Activated CD4-positive, alpha-beta T cell treated with anti-CD3 and anti-CD28 coated beads, Interleukin-2, amount 10 ng/mL, durations not matched to agents 24 days and 14 days (primary cell): ENCODE results near the gene SLC13A2. TPM values are rescaled to one million over a fixed set of nuclear protein-coding genes. Genes with fewer than 3 reads are reported as not detected.
"Not testable (repeated sequence)": the region's sequence is repeated elsewhere in the genome, so short reads cannot be mapped to it uniquely, and the experiment has no call there.

ENCODE experiments used
- DNase-seq: peaks from one replicate; pipeline ENCODE4 v3.0.0; 2022
- H3K27ac Mint-ChIP-seq: one replicate; pipeline ENCODE4 v1.8.0; 2022; ENCODE audit warnings: mild to moderate bottlenecking, mixed read lengths
- H3K27me3 Mint-ChIP-seq: one replicate; pipeline ENCODE4 v1.8.0; 2022; ENCODE audit warnings: mixed read lengths
- H3K36me3 Mint-ChIP-seq: one replicate; pipeline ENCODE4 v1.8.0; 2022; ENCODE audit warnings: low read depth, mild to moderate bottlenecking, mixed read lengths
- H3K4me1 Mint-ChIP-seq: one replicate; pipeline ENCODE4 v1.8.0; 2021; ENCODE audit warnings: mixed read lengths
- H3K4me3 Mint-ChIP-seq: one replicate; pipeline ENCODE4 v1.8.0; 2022; ENCODE audit warnings: mild to moderate bottlenecking, moderate library complexity, mixed read lengths
- H3K9me3 Mint-ChIP-seq: one replicate; pipeline ENCODE4 v1.8.0; 2021; ENCODE audit warnings: mixed read lengths
- intact Hi-C: fragments of 100-400 bp; cut with micrococcal nuclease; formaldehyde crosslinking; loops from one replicate; pipeline ENCODE4 v1.15.1; 2023
- total RNA-seq: library from RNA; stranded (reverse); gene quantifications from 2 replicates; pipeline ENCODE4 v1.2.3, GENCODE V29; 2022

The SLC13A2 gene
- total RNA-seq, 1 donor from 2014 or later = not detected

DNA sequence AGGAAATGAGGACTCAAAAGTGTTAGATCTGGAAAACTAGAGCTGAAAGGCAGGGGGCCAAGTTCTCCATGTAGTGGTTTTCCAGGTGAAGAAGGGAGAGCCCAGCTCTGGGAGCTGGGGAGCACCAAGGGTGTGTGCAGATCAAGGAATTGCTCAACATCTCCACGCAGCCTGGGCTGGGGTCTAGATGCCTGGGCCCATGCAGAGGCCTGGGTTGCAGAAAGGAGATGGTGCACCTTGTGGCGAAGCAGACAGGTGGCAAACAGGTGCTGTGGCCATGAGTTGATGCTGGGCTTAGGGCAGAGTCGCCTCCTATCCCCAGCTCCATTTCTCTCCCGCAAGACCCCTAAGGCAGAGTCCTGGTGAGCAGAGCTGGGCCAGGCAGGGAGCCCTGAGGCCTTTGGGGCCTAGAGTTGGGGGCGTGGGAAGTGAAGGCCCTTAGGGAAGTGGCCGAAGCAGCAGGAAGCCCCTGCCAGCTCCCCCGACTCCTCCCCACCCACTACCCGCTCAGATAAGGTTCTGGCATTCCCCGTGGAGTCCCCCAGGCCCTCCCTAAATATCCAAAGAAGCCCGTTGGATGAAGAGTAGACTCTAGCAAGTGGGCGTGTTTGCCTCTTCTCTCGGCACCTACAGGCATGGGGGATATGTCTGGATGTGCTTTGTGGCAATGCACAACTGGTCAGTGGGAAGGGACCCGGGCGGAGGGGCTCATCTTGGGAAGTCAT, 33.5 kb downstream of the SLC13A2 start:
- no peak for DNase-seq
- Mint-ChIP-seq H3K27ac (no peak overlapping the region), H3K36me3 (no peaks in the 10 kb centered on the region), H3K4me1 (no peaks in the 10 kb centered on the region), H3K4me3 (no peak overlapping the region), H3K27me3 (peaks cover 11% of the 10 kb centered on the region), H3K9me3 (no peaks in the 10 kb centered on the region)
- intact Hi-C loops = no loop called here

DNA sequence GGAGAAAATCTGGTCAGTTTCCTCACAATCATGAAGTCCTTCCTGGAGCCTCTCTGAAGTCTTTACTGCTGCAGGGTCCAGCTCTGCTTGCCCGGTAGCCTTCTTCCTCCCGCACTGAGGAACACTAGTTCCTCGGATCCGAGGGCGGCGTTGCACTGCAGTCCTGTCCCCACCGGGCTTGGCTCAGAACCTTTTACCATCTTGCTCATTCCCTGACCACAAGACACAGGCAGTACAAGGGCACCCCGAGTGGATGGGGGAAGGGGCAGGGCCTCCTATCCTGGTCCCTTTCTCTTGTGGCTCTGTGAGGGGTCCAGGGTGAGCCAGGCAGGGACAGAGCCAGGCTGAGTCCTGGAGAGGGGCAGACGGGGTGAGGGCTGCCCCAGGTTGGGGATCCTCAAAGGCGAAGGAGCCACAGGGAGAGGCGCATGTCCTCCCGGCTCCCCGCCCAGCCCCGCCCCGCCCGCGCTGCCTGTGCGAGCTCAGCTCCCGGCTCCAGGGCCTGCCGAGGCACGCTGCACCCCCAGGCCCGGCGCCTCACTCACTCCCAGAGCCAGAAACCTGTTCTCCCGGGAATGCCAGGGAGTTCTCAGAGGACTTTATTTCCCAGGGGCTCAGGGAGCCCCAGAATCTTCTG, 34.2 kb downstream of the SLC13A2 start:
- H3K4me1 Mint-ChIP-seq = no peaks in the 10 kb centered on the region
- DNase-seq = no peak
- H3K36me3 Mint-ChIP-seq = no peaks in the 10 kb centered on the region
- no peak overlapping the region for H3K4me3 Mint-ChIP-seq
- H3K27ac Mint-ChIP-seq = no peak overlapping the region
- no peaks in the 10 kb centered on the region for H3K9me3 Mint-ChIP-seq
- peaks cover 11% of the 10 kb centered on the region for H3K27me3 Mint-ChIP-seq
- intact Hi-C loops = no loop called here

DNA sequence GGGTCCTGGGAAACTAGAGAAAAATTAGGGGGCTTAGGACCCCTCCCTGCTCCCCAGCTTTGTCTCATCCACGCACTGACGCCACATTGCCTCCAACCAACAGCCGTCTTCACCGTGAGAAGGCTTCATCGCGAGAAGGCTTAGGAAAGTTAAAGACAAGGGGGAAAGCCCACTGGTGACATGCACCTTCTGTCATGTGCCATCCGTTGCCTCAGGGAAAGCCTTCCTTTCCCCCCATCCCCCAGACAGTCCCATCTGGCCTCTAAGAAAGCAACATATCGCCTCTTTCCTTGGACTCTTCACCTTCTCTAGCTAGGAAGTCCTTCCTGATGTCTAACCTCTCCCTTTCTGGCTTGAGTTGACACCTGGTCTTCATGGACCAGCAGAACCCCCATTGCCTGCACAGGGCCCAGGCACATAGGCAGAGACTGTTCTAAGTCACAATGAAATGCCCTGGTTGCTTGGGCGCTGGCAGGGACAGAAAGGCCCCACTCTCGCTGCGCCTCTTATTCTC, 34.8 kb downstream of the SLC13A2 start:
- Mint-ChIP-seq H3K27me3 (peaks cover 11% of the 10 kb centered on the region), H3K36me3 (no peaks in the 10 kb centered on the region), H3K9me3 (no peaks in the 10 kb centered on the region), H3K27ac (no peak overlapping the region), H3K4me1 (no peaks in the 10 kb centered on the region), H3K4me3 (no peak overlapping the region)
- intact Hi-C loops = no loop called here
- DNase-seq = no peak

DNA sequence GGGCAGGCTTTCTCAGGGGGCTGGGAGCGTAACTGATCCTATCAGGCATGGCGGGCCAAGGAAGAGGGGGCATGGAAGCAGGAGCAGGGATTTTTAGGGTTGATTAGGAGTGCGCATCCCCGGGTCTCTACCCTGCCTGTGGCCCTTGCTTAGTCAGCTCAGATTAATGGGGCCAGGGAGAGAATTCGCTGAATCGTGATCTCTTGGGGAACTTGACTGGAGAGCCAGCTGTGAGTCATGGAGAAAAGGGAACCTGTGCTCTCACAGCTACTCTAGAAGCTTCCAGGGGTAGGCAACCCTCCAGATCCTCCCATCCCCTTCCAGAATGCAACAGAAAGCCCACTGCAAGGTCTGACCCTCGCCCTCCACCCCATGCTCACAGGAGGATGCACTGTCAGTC, 36.3 kb downstream of the SLC13A2 start:
- intact Hi-C loops = no loop called here
- Mint-ChIP-seq H3K27me3 (peaks cover 7% of the 10 kb centered on the region), H3K27ac (no peak overlapping the region), H3K4me3 (no peak overlapping the region), H3K9me3 (no peaks in the 10 kb centered on the region), H3K4me1 (no peaks in the 10 kb centered on the region), H3K36me3 (no peaks in the 10 kb centered on the region)
- DNase-seq = no peak

DNA sequence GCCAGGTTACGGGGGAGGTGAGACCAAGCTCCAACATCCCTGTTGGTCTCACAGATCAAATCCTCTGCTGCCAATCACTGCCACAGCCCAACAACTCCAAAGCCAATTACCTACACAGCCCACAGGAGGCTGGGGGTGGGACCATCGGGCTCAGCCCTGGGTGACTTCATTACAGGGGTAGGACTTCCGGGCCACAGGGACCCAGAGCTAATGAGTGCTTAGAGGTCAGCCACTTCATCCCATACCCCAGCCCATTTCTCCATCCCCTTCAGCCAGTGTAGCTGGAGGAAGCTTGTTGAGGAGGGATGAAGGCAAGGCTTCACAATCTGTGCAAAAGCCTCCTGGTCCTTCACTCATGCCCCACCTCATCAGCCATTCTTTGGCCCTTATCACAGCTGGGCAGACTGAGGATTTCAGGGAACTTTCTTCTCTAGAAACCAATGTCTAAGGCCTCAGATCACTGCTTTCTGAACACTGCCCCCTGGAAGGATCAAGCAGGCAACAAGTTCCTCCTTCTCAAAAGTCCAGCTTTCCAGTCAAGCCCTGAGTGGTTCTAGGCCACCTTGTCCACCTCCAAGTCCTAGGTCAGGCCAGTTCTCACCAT, 38.5 kb downstream of the SLC13A2 start:
- Mint-ChIP-seq H3K4me3 (no peak overlapping the region), H3K27ac (no peak overlapping the region), H3K4me1 (no peaks in the 10 kb centered on the region), H3K27me3 (peaks cover 3% of the 10 kb centered on the region), H3K36me3 (no peaks in the 10 kb centered on the region), H3K9me3 (peaks cover 3% of the 10 kb centered on the region)
- DNase-seq = no peak
- intact Hi-C loops = no loop called here

DNA sequence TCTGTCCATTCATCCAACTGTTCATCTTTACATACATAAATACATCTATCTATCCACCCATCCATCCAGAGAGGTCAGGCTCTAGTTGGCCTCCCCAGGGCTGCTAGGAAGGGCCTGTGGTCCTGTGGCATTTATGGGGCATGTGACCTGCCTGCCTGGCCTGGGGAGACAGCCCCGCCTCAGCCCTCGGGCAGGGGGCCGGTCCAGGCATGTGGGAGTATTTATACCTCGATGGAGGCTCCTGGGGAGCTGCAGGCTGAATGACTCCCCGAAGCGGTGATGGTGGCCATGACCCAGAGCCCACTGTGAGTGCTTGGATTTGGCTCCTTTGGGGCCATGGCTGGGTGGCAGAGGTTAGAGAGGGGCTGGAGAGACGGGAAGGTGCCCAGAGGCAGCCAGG, 40.0 kb downstream of the SLC13A2 start:
- peaks cover 5% of the 10 kb centered on the region for H3K27me3 Mint-ChIP-seq
- no peaks in the 10 kb centered on the region for H3K36me3 Mint-ChIP-seq
- H3K4me3 Mint-ChIP-seq = no peak overlapping the region
- peaks cover 3% of the 10 kb centered on the region for H3K9me3 Mint-ChIP-seq
- no peak for DNase-seq
- H3K27ac Mint-ChIP-seq = no peak overlapping the region
- intact Hi-C loops = no loop called here
- H3K4me1 Mint-ChIP-seq = no peaks in the 10 kb centered on the region

DNA sequence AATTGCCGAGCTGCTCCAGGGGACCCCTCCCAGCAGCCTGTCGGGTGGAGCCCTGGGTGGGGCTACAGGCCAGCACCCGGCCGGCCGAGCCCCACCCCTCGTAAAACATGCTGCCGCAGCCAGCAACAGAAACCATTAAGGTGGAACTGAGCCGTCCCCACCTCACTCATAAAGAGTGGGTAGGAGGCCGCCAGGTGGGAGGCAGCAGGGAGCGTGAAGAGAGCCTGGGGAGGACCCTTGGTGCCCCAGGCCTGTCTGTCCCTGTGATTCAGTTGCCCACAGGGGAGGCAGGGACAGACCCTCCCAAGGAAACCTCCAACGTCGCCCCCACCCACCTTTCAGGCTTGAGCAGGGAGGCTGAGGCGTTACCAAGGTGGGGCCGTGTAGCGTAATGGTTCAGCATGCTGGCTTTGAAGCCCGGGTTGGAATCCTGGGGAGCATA, 41.1 kb downstream of the SLC13A2 start:
- Mint-ChIP-seq H3K27ac (no peak overlapping the region), H3K9me3 (peaks cover 3% of the 10 kb centered on the region), H3K4me3 (no peak overlapping the region), H3K36me3 (no peaks in the 10 kb centered on the region), H3K27me3 (peaks cover 8% of the 10 kb centered on the region), H3K4me1 (no peaks in the 10 kb centered on the region)
- no peak for DNase-seq
- intact Hi-C loops = no loop called here

DNA sequence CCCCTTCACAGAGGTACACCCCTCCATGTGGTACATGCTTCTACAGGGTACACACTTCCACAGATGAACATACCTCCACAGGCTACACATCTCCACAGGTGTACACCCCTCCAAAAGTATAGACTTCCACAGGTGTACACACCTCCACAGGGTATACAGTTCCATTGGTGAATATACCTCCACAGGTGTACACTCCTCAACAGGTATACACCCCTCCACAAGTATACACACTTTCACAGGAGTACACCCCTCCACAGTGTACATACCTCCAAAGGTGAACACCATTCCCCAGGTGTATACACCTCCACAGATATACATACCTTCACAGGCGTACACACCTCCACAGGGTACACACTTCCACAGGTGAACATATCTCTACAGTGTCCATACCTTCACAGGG, 42.1 kb downstream of the SLC13A2 start:
- intact Hi-C loops = no loop called here
- Mint-ChIP-seq H3K9me3 (peaks cover 3% of the 10 kb centered on the region), H3K27me3 (peaks cover 6% of the 10 kb centered on the region), H3K36me3 (no peaks in the 10 kb centered on the region), H3K4me1 (no peaks in the 10 kb centered on the region), H3K4me3 (no peak overlapping the region), H3K27ac (no peak overlapping the region)
- no peak for DNase-seq

DNA sequence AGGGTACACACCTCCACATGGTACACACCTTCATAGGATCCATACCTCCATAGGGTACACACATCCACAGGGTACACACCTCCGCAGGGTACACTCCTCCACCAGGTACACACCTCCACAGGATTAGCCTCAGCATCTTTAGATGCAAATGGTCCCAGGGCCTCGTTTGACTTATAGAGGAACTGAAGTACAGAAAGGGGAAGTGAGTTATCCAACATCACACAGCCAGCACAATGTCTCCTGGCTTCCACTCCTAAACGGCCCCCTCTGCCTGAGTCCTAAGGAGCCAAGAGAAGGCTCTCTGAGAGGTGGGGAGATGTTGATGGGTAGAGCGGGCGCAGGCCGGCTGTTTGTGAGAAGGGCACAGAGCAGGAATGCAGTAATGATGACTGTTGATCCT, 44.7 kb downstream of the SLC13A2 start:
- intact Hi-C loops = no loop called here
- no peak overlapping the region for H3K27ac Mint-ChIP-seq
- H3K9me3 Mint-ChIP-seq = peaks cover 3% of the 10 kb centered on the region
- no peak overlapping the region for H3K4me3 Mint-ChIP-seq
- H3K4me1 Mint-ChIP-seq = no peaks in the 10 kb centered on the region
- peaks cover 7% of the 10 kb centered on the region for H3K27me3 Mint-ChIP-seq
- no peak for DNase-seq
- H3K36me3 Mint-ChIP-seq = no peaks in the 10 kb centered on the region

DNA sequence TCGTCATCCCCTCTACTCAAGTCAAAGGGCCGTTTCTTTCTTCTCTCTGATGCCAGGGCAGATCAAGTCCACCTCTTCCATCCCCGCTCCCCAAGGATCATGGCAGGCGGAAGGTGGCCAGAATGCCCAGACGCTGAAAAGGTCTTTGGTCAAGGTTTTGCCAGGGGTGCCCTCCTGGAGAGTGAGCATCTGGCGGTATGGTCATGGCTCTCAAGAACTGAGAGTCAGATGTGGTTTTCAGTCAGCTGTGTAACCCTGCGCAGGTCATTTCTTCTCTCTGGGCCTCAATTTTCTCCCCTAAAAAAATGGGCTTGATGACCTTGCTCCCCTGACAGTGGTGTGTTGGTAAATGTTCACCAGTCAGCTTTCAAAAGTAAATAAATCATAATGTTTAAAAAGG, 45.1 kb downstream of the SLC13A2 start:
- Mint-ChIP-seq H3K4me1 (no peaks in the 10 kb centered on the region), H3K9me3 (peaks cover 3% of the 10 kb centered on the region), H3K27me3 (peaks cover 7% of the 10 kb centered on the region), H3K4me3 (no peak overlapping the region), H3K27ac (no peak overlapping the region), H3K36me3 (no peaks in the 10 kb centered on the region)
- DNase-seq = no peak
- intact Hi-C loops = no loop called here

DNA sequence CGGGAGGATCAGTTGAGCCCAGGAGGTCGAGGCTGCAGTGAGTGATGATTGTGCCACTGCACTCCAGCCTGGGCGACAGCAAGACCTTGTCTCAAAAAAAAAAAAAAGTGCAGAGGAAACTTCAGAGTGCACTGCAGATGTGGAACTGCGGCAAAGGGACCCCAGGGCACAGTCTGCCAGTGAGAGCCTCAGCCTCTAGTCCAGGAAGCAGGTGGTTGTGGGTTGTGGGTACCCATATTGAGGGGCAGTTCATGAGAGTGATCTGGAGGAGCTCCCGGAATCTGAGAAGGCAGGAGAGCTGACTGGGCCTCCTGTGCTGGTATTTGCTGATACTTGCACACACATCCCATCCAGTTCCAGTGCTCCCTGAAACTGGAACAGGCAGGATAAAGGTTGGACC, 45.8 kb downstream of the SLC13A2 start:
- intact Hi-C loops = no loop called here

DNA sequence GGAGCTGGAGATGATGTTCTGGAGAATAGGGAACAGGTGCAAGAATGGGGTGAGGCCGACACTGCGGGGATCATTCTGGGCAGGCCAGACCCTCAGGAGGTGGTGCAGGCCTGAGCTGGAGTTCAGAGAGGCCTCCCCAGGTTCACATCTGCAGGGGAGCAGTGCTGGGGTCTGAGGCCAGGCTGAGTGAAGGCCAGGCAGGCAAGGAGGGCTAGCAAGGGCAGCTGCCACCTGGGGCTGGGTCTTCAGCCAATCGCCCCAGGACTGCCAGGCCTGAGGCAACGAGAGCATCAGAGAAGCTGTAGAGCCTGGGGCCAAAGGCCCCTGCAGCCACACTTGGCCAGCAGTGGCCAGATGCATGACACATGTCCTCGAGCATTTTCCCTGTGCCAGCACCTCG, 47.2 kb downstream of the SLC13A2 start:
- no peak for DNase-seq
- peaks cover 7% of the 10 kb centered on the region for H3K27me3 Mint-ChIP-seq
- H3K4me1 Mint-ChIP-seq = no peaks in the 10 kb centered on the region
- H3K27ac Mint-ChIP-seq = no peak overlapping the region
- no peaks in the 10 kb centered on the region for H3K36me3 Mint-ChIP-seq
- peaks cover 3% of the 10 kb centered on the region for H3K9me3 Mint-ChIP-seq
- intact Hi-C loops = no loop called here
- no peak overlapping the region for H3K4me3 Mint-ChIP-seq

More for the DNA sequence above, 45.8 kb downstream of the SLC13A2 start:
- no peaks in the 10 kb centered on the region for H3K36me3 Mint-ChIP-seq
- DNase-seq = no peak
- H3K4me3 Mint-ChIP-seq = no peak overlapping the region
- peaks cover 7% of the 10 kb centered on the region for H3K27me3 Mint-ChIP-seq
- no peaks in the 10 kb centered on the region for H3K4me1 Mint-ChIP-seq
- peaks cover 3% of the 10 kb centered on the region for H3K9me3 Mint-ChIP-seq
- no peak overlapping the region for H3K27ac Mint-ChIP-seq

DNA sequence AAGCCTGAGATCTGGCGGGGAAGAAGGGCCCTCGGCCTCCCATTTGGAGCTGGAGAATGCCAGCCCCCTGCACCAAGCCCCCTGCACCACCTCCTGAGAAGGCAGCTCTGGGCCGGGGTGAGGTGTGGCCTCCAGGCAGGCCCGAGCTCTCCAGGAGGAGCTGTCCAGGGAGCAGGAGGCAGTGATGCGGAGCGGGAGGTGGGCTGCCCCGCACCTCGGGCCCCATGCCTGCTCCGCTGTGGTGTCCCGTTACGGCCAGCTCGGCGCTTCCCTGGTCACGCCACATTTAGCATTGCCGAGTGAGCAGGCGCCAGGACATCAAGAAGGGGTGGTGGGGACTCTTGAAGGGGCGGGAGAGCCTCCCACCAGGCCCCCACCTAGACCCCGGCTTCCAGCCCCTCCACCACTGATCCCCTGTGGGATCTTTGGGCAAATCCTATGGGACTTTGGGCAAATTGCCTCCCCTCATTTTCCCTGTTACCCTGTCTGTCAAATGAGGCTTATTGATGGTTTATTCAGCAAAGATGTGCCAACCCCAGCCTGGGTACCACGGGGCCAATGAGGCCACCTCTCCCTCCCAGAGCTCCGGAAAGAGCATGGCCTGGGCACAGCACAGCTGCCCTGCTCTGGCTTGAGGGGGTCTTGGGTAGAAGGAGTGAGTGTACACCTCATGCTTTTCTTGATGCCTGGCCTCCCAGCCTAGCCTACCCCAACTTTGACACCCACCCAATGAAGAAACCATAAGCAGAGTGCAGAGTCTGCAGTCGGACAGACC, 48.1 kb downstream of the SLC13A2 start:
- H3K9me3 Mint-ChIP-seq = no peaks in the 10 kb centered on the region

DNA sequence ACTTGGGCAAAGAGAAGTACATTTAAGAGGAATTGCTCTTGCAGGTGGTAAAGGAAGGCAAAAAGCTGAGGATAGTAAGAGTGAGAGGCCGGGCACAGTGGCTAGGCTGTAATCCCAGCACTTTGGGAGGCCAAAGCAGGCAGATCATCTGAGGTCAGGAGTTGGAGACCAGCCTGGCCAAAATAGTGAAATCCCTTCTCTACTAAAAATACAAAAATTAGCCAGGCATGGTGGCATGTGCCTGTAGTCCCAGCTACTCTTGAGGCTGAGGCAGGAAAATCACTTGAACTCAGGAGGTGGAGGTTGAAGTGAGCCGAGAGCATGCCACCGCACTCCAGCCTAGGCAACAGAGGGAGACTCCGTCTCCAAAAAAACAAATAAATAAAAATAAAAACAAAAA, 48.8 kb downstream of the SLC13A2 start:
- H3K9me3 Mint-ChIP-seq, intact Hi-C loops, H3K4me3 Mint-ChIP-seq, H3K27me3 Mint-ChIP-seq, DNase-seq, H3K27ac Mint-ChIP-seq, H3K4me1 Mint-ChIP-seq, H3K36me3 Mint-ChIP-seq: not testable (repeated sequence)

More for the DNA sequence above, 48.1 kb downstream of the SLC13A2 start:
- H3K27ac Mint-ChIP-seq = no peak overlapping the region
- H3K36me3 Mint-ChIP-seq = no peaks in the 10 kb centered on the region
- intact Hi-C loops = no loop called here
- no peaks in the 10 kb centered on the region for H3K4me1 Mint-ChIP-seq
- H3K4me3 Mint-ChIP-seq = no peak overlapping the region
- H3K27me3 Mint-ChIP-seq = peaks cover 7% of the 10 kb centered on the region
- no peak for DNase-seq
